Heart right ventricle (tissue), 16 donors: ENCODE measurements around the gene COPB2. TPM values are rescaled to one million over a fixed set of nuclear protein-coding genes. Genes with fewer than 3 reads are reported as not detected.
A peak's percentile ranks its signal among the peaks of the same experiment; 100 is the strongest.

Experiments used
- ATAC-seq, 8 donors: fragments of 200-7000 bp; cut with Tn5 transposase; one replicate each; pipeline ENCODE4 v1.9.1; 2020; ENCODE audit warnings: mild to moderate bottlenecking in 8 of 8, moderate library complexity in 8 of 8, moderate number of reproducible peaks in 1 of 8
- DNase-seq, 2 donors: peaks; one replicate each; pipeline ENCODE4 v3.0.0-alpha.2; 2020
- H3K27ac ChIP-seq, 10 donors: fragments of 200-600 bp; sonication (generic) in 2 of 10; one replicate each; pipeline versions ENCODE4 v1.5.0 to v1.8.0; 2020 to 2022; ENCODE audit warnings: mild to moderate bottlenecking in 3 of 10
- H3K27me3 ChIP-seq, 7 donors: fragments of 200-600 bp; one replicate each; pipeline ENCODE4 v1.8.0; 2021 to 2022; ENCODE audit warnings: mild to moderate bottlenecking in 2 of 7
- H3K36me3 ChIP-seq, 9 donors: fragments of 200-600 bp; sonication (generic) in 1 of 9; one replicate each; pipeline versions ENCODE4 v1.5.0 to v1.8.0; 2020 to 2022; ENCODE audit warnings: mild to moderate bottlenecking in 2 of 9
- H3K4me1 ChIP-seq, 9 donors: fragments of 200-600 bp; sonication (generic) in 1 of 9; one replicate each; pipeline versions ENCODE4 v1.5.0 to v1.8.0; 2020 to 2022; ENCODE audit warnings: mild to moderate bottlenecking in 4 of 9
- H3K4me3 ChIP-seq, 10 donors: fragments of 200-600 bp; sonication (generic) in 2 of 10; one replicate each; pipeline versions ENCODE4 v1.5.0 to v1.8.0; 2020 to 2022; ENCODE audit warnings: mild to moderate bottlenecking in 7 of 10, moderate library complexity in 2 of 10
- H3K9me3 ChIP-seq, 11 donors: fragments of 200-600 bp in 10 of 11; sonication (generic) in 2 of 11; one replicate each; pipeline versions ENCODE4 v1.5.0 to v1.8.0; 2013 to 2022; ENCODE audit warnings: mild to moderate bottlenecking in 2 of 11, control low read depth in 1 of 11, moderate library complexity in 1 of 11
- WGBS, 2 donors: extraction: QIAGEN DNeasy Blood & Tissue Kit; methylation state at CpG; one replicate each; pipeline ENCODE4 v1.1.7; 2013; ENCODE audit warnings: inconsistent platforms in 1 of 2; 5-methylcytosine and 5-hydroxymethylcytosine counted together
- intact Hi-C, 10 donors: fragments of 100-400 bp; cut with DNase I; formaldehyde crosslinking; loops; one replicate each; pipeline versions ENCODE4 v1.11.1 to v1.14.2; 2022
- polyA plus RNA-seq, 2 donors: library from polyadenylated mRNA; stranded (reverse); fragments of 200-250 nt; gene quantifications; one replicate each; pipeline ENCODE4 v1.2.3, GENCODE V29; 2013
- total RNA-seq, 10 donors: library from RNA; stranded (reverse); fragmentation: NEBNext Ultra II Directional in 3 of 10; extraction: Animal tissue kit (Norgen Biotek cat#: 25700) in 3 of 10; gene quantifications; one replicate each; pipeline versions ENCODE4 v1.2.1 to v1.2.4, GENCODE V29; 2021 to 2023
- TF ChIP-seq, protein P1 (sequence below), 9 donors: fragments of 200-600 bp; sonication (generic) in 2 of 9; IDR thresholded peaks; one replicate each; pipeline versions ENCODE4 v1.5.0 to v1.8.0; 2021 to 2022; ENCODE audit warnings: antibody characterized with exemption in 9 of 9, mild to moderate bottlenecking in 5 of 9, moderate library complexity in 1 of 9
- donor health status: Arrhythmogenic right ventricular cardiomyopathy.
- donor health status: ischemic (EF 13 %, LVEDD 7.1; RV severe dilation, severe dysfunction).
- donor health status: healthy with polysubstance abuse.
- donor health status: DM: no; HTN: yes; CAD: no.
- donor health status: DM: no; HTN: no; CAD: no.
- donor health status: ischemic (EF 25% LVEDD 6.9; RV normal size, moderate dysfunction).
- donor health status: ischemic (EF 25% LVEDD 5.7; RV mildly dilated, moderate dysfunction).
- donor health status: healthy.
- donor health status: DM: yes; HTN: yes; CAD: no.
- donor health status: Ischemic cardiomyopathy.
- donor health status: ischemic (EF 35%, LVEDD 5.7; RV mildly dilated, moderate dysfunction).
- donor health status: nonischemic (EF 11% LVEDD 7.7; RV severe dilation, severe dysfunction).
- donor health status: DM: yes; HTN: yes; CAD: no.
- donor health status: PGD.
- donor health status: ischemic (EF 29% LVEDD 5.4; RV normal size, mild dysfunction).
- donor health status: nonischemic (EF 23%, LVEDD 6.1; RV moderate dilation, normal function).

Gene COPB2
- total and polyA plus RNA-seq, 12 donors = 15.4 to 79.7 (median 65.2) TPM

DNA sequence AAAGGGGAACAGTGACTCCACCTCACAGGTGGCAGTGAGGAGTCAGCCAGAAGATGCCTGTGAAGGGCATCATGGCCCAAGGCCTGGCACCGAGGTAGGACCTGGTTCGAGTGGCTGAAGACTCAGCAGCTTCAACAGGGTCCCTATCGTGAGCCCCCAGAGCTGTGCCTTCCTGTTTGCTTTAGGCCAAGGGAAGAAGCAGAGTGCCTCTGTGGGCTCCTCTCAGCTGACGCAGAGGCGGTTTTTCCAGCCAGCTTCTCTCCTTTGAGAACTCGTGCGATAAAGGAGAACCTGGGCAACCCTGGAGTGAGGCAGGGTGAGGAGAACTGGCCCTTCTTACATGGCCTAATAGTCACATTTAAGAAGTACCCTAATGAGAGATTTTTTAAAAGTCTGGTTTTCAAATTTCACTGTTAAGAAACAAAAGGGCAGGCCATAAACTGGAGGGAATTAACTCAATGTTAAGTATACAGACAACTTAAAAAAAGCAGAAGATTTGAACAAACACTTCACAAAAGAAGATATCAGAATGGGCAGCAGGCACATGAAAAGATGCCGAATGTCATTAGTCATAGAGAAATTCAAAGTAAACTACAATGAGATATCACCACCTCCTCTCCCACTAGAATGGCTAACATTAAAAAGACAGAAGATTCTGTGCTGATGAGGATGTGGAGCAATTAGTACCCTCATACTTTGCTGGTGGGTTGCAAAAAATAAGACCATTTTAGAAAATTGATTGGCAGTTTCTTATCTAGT, 68.7 kb downstream of the COPB2 start:
- DNase-seq (no peak), ATAC-seq (no peak)
- Histone ChIP-seq H3K4me3 (no peak overlapping the region), H3K27ac (no peak overlapping the region), H3K4me1 (no peaks in the 10 kb centered on the region), H3K36me3 (no peaks in the 10 kb centered on the region), H3K27me3 (peaks cover 0 to 30% (median 16%) of the 10 kb centered on the region in 7 donors), H3K9me3 (no peaks in the 10 kb centered on the region)
- 81 to 83% methylated on average over 8 of the region's 8 CpGs for WGBS, 2 donors
- intact Hi-C loops = no loop called here
- TF ChIP-seq, protein P1, sequence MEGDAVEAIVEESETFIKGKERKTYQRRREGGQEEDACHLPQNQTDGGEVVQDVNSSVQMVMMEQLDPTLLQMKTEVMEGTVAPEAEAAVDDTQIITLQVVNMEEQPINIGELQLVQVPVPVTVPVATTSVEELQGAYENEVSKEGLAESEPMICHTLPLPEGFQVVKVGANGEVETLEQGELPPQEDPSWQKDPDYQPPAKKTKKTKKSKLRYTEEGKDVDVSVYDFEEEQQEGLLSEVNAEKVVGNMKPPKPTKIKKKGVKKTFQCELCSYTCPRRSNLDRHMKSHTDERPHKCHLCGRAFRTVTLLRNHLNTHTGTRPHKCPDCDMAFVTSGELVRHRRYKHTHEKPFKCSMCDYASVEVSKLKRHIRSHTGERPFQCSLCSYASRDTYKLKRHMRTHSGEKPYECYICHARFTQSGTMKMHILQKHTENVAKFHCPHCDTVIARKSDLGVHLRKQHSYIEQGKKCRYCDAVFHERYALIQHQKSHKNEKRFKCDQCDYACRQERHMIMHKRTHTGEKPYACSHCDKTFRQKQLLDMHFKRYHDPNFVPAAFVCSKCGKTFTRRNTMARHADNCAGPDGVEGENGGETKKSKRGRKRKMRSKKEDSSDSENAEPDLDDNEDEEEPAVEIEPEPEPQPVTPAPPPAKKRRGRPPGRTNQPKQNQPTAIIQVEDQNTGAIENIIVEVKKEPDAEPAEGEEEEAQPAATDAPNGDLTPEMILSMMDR (IDR thresholded peaks at IDR 0.05) = no peak

DNA sequence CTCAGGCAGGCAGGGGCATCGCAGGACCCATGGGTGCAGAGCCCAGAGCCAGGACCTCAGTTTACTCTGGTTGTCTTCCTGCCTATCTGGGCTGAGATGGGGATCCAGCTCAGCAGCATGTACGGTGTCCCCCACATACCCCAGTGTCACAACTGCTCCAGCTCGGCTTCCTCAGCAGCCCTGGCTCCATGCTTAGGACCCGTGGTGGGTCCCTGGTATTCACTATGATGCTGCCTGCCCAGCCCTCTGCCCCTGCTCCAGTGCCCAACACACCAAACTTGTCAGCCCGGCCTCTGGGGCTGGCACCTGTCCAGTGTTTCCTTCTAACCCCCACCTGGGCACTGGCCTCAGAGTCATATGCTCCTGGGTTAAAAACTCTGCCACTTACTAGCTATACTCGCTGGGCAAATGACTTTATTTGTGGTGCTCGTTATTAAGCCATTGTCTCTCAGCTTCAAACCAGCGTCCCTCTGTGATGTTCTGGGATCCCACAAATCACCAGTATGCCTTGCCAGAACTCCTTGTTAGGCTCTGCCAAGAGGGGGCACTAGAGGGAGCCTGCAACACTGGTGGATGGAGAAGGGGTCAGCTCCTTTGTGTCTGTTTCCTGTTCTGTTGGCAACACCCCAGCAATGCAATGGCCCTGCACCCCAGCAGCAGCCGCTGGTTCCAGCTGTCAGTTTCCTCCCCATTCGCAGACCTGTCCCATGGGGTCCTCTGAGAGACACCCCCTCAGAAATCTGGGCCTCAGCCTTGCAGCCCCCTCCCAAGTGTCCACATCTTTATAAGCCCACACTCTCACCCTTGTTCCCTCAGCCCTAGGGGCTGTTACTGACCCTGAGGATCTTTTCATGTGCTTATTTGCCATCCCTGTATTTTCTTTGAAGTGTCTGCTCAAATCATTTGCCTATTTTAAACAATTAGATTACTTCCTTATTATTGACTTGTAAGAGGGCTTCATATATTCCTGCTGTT, 69.7 kb downstream of the COPB2 start:
- no peak overlapping the region for H3K27ac ChIP-seq
- peaks cover 0 to 36% (median 23%) of the 10 kb centered on the region in 7 donors for H3K27me3 ChIP-seq
- H3K36me3 ChIP-seq = no peaks in the 10 kb centered on the region
- 56 to 58% methylated on average over 10 of the region's 10 CpGs for WGBS, 2 donors
- intact Hi-C loops = no loop called here
- ATAC-seq (no peak), DNase-seq (no peak)
- H3K4me3 ChIP-seq = no peak overlapping the region
- TF ChIP-seq, protein P1 (IDR thresholded peaks at IDR 0.05) = peak in 6 of 9 donors; percentile 13 to 45 (median 22)
- H3K9me3 ChIP-seq = no peaks in the 10 kb centered on the region
- no peaks in the 10 kb centered on the region for H3K4me1 ChIP-seq

DNA sequence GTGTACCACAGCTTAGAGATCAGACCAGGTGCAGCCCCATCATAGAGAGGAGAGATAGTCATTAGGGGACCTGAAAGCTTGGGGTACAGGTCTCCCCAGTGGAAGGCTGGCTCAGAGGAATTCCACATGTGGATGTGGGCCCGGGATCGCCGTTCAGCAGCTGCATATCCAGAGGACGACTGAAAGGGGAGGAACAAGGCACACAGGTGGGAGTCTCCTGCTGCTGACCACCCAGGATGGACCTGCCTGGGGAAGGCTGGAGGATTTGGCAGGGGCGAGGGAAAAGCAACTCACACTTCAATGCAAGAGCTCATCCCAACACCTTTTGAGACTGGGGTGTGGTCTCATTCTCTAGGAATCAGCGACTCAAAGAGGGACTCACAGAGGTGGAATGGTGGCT, 70.6 kb downstream of the COPB2 start:
- Histone ChIP-seq H3K4me3 (no peak overlapping the region), H3K9me3 (no peaks in the 10 kb centered on the region), H3K27ac (no peak overlapping the region), H3K4me1 (no peaks in the 10 kb centered on the region), H3K36me3 (no peaks in the 10 kb centered on the region), H3K27me3 (peaks cover 0 to 45% (median 29%) of the 10 kb centered on the region in 7 donors)
- ATAC-seq = no peak
- TF ChIP-seq, protein P1 (IDR thresholded peaks at IDR 0.05) = no peak
- DNase-seq = no peak
- 84 to 87% methylated on average over 6 of the region's 6 CpGs for WGBS, 2 donors
- intact Hi-C loops = no loop called here

DNA sequence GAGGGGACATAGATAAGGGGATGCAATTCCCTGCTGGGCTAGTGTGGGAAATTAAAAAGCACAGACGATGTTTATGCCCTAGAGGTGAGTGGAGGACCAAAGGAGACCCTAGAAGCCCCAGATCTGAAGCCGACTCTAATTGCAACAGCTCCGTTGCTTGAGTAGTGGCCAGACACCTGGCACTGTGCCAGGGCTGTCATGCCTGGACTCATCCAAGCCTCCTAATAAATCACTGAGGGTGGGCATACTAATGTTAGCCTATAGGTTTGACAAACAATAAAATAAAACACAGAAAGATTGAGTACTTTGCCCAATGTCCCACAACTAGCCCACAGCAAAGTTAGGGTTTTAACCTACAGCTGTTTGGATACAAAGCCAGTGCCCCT, 71.0 kb downstream of the COPB2 start:
- no peak overlapping the region for H3K4me3 ChIP-seq
- H3K36me3 ChIP-seq = no peaks in the 10 kb centered on the region
- H3K4me1 ChIP-seq = no peaks in the 10 kb centered on the region
- intact Hi-C loops = no loop called here
- no peaks in the 10 kb centered on the region for H3K9me3 ChIP-seq
- no peak overlapping the region for H3K27ac ChIP-seq
- ATAC-seq (no peak), DNase-seq (no peak)
- TF ChIP-seq, protein P1 (IDR thresholded peaks at IDR 0.05) = no peak
- WGBS, 2 donors = 15 to 34% methylated on average over 3 of the region's 3 CpGs
- H3K27me3 ChIP-seq = peaks cover 0 to 49% (median 29%) of the 10 kb centered on the region in 7 donors
